ENCODE results near the gene THAP10. TPM values are rescaled to one million over a fixed set of nuclear protein-coding genes. Genes with fewer than 3 reads are reported as not detected.
A peak's percentile ranks its signal among the peaks of the same experiment; 100 is the strongest.

THAP10 gene
- total RNA-seq, 2 experiments from 2014 or later = not detected

GRCh38 chr15:70854666-70854976 is 37.6 kb downstream of the THAP10 start:
- H3K27ac Mint-ChIP-seq = no peak overlapping the region
- Histone ChIP-seq H3K9me3 (ENCODE audit: control insufficient read depth in 1 of 2, insufficient read depth in 1 of 2, low read length in 2 of 2) (peaks cover 0 to 7% of the 10 kb centered on the region in 2 experiments), H3K27ac (ENCODE audit: low read depth in 1 of 2, low read length in 2 of 2) (no peak overlapping the region), H3K4me3 (ENCODE audit: low read length) (peak overlapping the region; percentile 41), H3K4me1 (ENCODE audit: insufficient read depth, low read length) (peaks cover 7% of the 10 kb centered on the region), H3K27me3 (ENCODE audit: control insufficient read depth in 1 of 2, insufficient read depth in 2 of 2, low read length in 2 of 2) (peaks cover 19 to 61% of the 10 kb centered on the region in 2 experiments), H3K36me3 (ENCODE audit: insufficient read depth, low read length) (no peaks in the 10 kb centered on the region)
- CTCF ChIA-PET = no interaction called here
- no peaks in the 10 kb centered on the region for H3K36me3 Mint-ChIP-seq (ENCODE audit: low read depth)
- TF ChIP-seq, protein P1, sequence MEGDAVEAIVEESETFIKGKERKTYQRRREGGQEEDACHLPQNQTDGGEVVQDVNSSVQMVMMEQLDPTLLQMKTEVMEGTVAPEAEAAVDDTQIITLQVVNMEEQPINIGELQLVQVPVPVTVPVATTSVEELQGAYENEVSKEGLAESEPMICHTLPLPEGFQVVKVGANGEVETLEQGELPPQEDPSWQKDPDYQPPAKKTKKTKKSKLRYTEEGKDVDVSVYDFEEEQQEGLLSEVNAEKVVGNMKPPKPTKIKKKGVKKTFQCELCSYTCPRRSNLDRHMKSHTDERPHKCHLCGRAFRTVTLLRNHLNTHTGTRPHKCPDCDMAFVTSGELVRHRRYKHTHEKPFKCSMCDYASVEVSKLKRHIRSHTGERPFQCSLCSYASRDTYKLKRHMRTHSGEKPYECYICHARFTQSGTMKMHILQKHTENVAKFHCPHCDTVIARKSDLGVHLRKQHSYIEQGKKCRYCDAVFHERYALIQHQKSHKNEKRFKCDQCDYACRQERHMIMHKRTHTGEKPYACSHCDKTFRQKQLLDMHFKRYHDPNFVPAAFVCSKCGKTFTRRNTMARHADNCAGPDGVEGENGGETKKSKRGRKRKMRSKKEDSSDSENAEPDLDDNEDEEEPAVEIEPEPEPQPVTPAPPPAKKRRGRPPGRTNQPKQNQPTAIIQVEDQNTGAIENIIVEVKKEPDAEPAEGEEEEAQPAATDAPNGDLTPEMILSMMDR (IDR thresholded peaks at IDR 0.05) = no peak
- H3K4me1 Mint-ChIP-seq (ENCODE audit: low read depth) = peaks cover 9% of the 10 kb centered on the region
- intact Hi-C loops (cut with DNase I, micrococcal nuclease) = no loop called here
- ATAC-seq (ENCODE audit: poor library complexity) (no peak), DNase-seq (no peak)
- POLR2A ChIA-PET = no interaction called here
- H3K27me3 Mint-ChIP-seq = peaks cover 82% of the 10 kb centered on the region
- H3K4me3 Mint-ChIP-seq = peak overlapping the region; percentile 84
- H3K9me3 Mint-ChIP-seq = no peaks in the 10 kb centered on the region

DNA sequence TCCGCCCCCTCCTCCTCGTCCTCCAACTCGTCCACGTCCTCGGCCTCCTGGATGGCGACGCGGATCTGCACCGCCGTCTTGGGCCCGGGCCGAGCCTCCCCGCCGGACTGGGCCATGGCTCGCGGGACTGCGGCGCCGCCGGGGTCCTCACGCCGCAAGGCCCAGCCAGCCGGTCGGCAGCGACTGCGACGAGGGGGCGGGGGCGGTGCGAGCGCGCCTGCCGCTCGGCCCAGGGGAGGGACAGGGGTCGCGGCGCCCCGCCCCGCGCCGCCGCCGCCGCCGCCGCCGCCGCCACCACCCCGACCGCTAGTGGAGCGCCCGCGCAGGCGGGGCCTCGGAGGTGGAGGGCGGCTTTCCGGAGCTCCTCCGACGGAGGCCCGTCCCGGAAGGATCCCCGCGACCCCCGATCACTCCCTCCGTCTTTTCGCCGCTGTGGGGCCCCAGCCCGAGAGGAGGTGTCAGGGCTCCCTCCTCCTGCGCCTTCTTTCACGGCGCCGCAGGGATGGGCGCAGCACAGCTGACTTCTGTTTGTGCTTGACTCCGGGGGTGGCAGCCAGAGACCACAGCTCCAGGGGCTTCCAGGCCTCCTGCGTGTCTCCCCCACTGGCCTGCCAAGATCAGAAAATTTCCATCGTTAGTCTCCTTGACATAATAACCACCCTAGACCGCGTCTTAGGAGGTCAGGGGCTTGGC is 38.1 kb downstream of the THAP10 start, which contains the start of gene LARP6:
LARP6 (minus strand) TSS at position 185 of the 693 bp plus-strand sequence; CDS start at position 116, 69 bp downstream.
- H3K36me3 ChIP-seq (ENCODE audit: insufficient read depth, low read length) = no peaks in the 10 kb centered on the region
- TF ChIP-seq, protein P1 (IDR thresholded peaks at IDR 0.05) = no peak
- H3K4me1 Mint-ChIP-seq (ENCODE audit: low read depth) = peaks cover 9% of the 10 kb centered on the region
- H3K9me3 ChIP-seq (ENCODE audit: control insufficient read depth in 1 of 2, insufficient read depth in 1 of 2, low read length in 2 of 2) = peaks cover 0 to 7% of the 10 kb centered on the region in 2 experiments
- peak within 1 kb of the TSS; percentile 41 for H3K4me3 ChIP-seq (ENCODE audit: low read length)
- H3K4me1 ChIP-seq (ENCODE audit: insufficient read depth, low read length) = peaks cover 7% of the 10 kb centered on the region
- peaks cover 19 to 64% of the 10 kb centered on the region in 2 experiments for H3K27me3 ChIP-seq (ENCODE audit: control insufficient read depth in 1 of 2, insufficient read depth in 2 of 2, low read length in 2 of 2)
- H3K27me3 Mint-ChIP-seq = peaks cover 84% of the 10 kb centered on the region
- DNase-seq = peak in 6 of 14 experiments; percentile 3 to 24 (median 14)
- H3K36me3 Mint-ChIP-seq (ENCODE audit: low read depth) = no peaks in the 10 kb centered on the region
- no peaks in the 10 kb centered on the region for H3K9me3 Mint-ChIP-seq
- intact Hi-C loops (cut with DNase I, micrococcal nuclease) = no loop called here
- H3K27ac ChIP-seq (ENCODE audit: low read depth in 1 of 2, low read length in 2 of 2) = no peak within 1 kb of the TSS
- ChIA-PET POLR2A (no interaction called here), CTCF (no interaction called here)
- peak within 1 kb of the TSS; percentile 84 for H3K4me3 Mint-ChIP-seq
- peak; percentile 60 for ATAC-seq (ENCODE audit: poor library complexity)
- H3K27ac Mint-ChIP-seq = no peak within 1 kb of the TSS

DNA sequence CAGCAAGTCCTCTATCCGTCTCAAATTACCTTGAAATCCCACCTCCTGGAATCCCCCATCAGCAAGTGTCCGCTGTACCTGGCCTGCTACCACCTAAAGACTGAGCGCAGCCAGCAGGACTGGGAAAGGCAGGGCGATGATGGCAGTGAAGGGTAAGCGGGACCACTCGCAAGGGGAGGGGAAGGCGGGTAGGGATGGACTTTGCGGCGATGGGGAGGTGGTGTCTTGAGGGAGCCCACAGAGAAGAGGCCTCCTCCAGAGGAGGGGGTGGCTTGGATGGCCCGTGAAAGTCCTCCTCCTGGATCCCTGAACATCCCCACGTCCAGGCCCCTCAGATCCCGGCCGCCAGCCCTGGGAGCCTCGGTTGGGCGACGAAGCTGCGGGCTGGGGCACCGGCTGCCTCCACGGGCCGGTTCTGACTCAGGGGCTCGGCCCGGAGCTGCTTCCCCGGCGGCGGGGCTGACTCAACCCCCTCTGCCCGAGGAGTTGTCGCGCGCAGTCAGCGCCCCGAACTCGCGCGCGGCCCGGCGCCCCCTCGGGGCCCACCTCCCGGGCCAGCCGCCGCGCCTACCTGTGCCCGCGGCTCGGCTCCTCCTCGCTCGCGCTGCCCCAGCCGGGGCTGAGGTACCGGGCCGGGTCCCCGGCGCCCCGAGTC is 38.8 kb downstream of the THAP10 start:
- Mint-ChIP-seq H3K36me3 (ENCODE audit: low read depth) (no peaks in the 10 kb centered on the region), H3K9me3 (no peaks in the 10 kb centered on the region), H3K4me1 (ENCODE audit: low read depth) (peaks cover 9% of the 10 kb centered on the region), H3K27ac (no peak overlapping the region), H3K27me3 (peaks cover 79% of the 10 kb centered on the region), H3K4me3 (peak overlapping the region; percentile 72)
- CTCF ChIA-PET = no interaction called here
- POLR2A ChIA-PET = no interaction called here
- Histone ChIP-seq H3K4me1 (ENCODE audit: insufficient read depth, low read length) (peaks cover 7% of the 10 kb centered on the region), H3K4me3 (ENCODE audit: low read length) (no peak overlapping the region), H3K9me3 (ENCODE audit: control insufficient read depth in 1 of 2, insufficient read depth in 1 of 2, low read length in 2 of 2) (peaks cover 0 to 7% of the 10 kb centered on the region in 2 experiments), H3K36me3 (ENCODE audit: insufficient read depth, low read length) (no peaks in the 10 kb centered on the region), H3K27me3 (ENCODE audit: control insufficient read depth in 1 of 2, insufficient read depth in 2 of 2, low read length in 2 of 2) (peaks cover 19 to 64% of the 10 kb centered on the region in 2 experiments), H3K27ac (ENCODE audit: low read depth in 1 of 2, low read length in 2 of 2) (no peak overlapping the region)
- intact Hi-C loops (cut with DNase I, micrococcal nuclease) = no loop called here
- ATAC-seq (ENCODE audit: poor library complexity) (peak; percentile 37), DNase-seq (no peak)
- TF ChIP-seq, protein P1 (IDR thresholded peaks at IDR 0.05) = no peak
